Sciatic nerve (tissue), 2 donors: ENCODE data around the gene RPAP3. TPM values are rescaled to one million over a fixed set of nuclear protein-coding genes. Genes with fewer than 3 reads are reported as not detected.
A peak's percentile ranks its signal among the peaks of the same experiment; 100 is the strongest.
"Not testable (repeated sequence)": the region's sequence is repeated elsewhere in the genome, so short reads cannot be mapped to it uniquely, and the experiment has no call there.

ENCODE experiments used
- ATAC-seq: fragments of 200-7000 bp; cut with Tn5 transposase; one replicate; pipeline ENCODE4 v1.9.1; 2020; ENCODE audit warnings: mild to moderate bottlenecking, moderate library complexity
- DNase-seq: peaks from one replicate; pipeline ENCODE4 v3.0.0-alpha.2; 2020; ENCODE audit warnings: low spot score
- intact Hi-C: fragments of 100-400 bp; cut with DNase I; formaldehyde crosslinking; loops from one replicate; pipeline ENCODE4 v1.14.2; 2022
- total RNA-seq: library from RNA; stranded (reverse); fragmentation: NEBNext Ultra II Directional; extraction: Animal tissue kit (Norgen Biotek cat#: 25700); gene quantifications from one replicate; pipeline ENCODE4 v1.2.1, GENCODE V29; 2021
- donor health status: DM: no; HTN: no; CAD: no.
- donor health status: DM: no; HTN: no; CAD: no.

RPAP3 gene
- total RNA-seq, 1 donor from 2014 or later, result 25.8 TPM

DNA sequence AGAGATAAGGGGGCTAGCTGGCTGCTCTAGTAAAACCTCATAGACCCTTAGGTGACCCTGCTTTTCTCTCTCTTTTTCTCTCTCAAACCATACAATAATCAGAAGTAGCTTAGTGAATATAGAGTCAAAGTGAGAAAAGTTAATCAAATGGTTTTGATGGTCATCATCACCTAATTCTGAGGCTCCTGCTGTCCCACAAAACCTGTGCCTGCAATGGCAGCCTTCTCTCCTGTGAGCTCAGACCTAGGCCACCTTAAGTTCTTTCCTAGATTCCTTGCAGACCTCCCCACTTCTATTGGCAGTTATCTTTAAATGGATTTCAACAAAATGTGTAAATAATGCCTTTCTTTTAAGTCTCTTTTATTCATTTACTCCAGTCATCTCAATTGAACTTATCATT is 1.5 kb upstream of the RPAP3 start:
- intact Hi-C loops, result no loop called here
- ATAC-seq, result no peak
- DNase-seq, result no peak

DNA sequence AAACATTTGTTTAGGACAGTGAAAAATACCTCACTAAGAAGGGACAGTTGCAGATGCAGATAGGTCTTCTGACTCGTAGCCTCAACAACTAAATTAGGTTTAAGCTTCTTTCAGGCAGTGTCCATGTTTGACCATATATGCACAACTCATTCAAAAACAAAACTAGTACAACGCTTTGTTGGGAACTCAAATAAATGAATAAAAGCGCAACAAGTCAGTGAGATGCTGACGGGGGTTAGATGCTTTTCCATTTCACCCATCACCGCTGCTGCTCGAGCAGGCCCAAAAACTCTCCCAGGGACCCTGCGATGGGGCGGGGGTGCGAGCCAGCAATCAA is 633 bp downstream of the RPAP3 start:
- no peak for DNase-seq
- intact Hi-C loops, result no loop called here
- ATAC-seq, result no peak

DNA sequence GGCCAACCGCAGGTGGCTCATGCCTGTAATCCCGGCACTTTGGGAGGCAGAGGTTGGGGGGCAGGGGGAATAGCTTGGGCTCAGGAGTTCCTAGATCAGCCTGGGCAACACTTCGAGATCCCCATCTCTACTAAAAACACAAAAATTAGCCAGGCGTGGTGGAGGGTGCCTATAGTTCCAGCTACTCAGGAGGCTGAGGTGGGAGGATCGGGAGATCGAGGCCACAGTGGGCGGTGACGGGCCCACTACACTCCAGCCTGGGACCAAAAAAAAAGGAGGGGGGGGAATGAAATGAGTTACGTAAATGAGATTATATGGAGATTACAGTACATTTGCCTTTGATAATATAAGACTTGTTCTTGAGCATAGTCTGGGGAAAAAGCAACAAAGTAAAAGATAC is 1.1 kb downstream of the RPAP3 start:
- ATAC-seq (no peak), DNase-seq (no peak)
- intact Hi-C loops, result no loop called here

DNA sequence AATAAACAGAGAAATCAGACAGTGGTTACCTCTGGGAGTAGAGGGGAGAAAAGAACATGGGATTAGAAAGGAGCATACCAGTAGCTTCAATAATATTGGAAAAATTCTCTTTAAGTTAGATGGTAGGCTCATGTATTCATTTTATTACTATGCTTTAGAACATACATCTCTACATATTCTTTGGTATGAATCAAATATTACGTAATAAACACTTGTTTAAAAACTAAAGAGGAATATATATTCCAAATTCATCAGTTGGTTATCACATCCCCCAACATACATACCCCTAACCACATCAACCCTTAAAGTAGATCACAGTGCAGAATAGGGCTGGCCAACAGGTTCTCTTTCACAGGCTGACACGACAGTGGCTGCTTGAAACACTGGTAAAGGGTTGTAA is 5.6 kb downstream of the RPAP3 start:
- ATAC-seq (no peak), DNase-seq (no peak)
- intact Hi-C loops, result no loop called here

DNA sequence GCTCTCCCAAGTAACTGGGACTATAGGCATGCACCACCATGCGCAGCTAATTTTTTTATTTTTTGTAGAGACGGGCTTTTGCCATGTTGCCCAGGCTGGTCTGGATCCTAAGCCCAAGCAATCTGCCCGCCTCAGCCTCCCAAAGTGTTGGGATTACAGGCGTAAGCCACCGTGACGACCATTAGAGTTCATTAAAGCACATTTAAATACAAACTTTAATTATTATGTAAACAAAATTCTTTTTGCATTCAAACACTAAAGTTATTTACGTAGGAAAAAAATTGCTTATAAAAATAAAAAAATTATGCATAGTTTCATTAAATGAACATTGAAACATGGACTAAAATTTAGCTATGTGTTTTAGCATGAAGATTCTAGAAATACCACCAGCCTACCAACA is 7.2 kb downstream of the RPAP3 start:
- DNase-seq, result no peak
- intact Hi-C loops, result no loop called here
- no peak for ATAC-seq

DNA sequence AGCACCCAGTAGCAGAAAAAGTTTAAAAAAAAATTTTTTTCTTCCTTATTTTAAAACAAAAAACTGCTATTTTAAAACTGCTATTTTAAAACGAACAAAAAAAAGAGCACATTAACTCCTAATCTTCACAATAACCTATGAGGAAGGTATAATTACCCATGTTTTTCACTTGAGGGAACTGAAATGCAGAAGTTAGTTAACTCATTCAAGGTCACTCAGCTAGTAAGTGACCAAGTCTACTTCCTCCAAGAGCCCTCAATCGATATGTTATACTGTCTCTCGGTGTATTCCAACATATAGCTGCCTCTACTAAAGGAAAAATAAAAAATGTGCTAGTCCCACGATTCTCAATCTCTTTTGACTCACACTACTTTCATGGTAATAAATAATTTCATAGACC is 7.8 kb downstream of the RPAP3 start:
- intact Hi-C loops, result no loop called here
- DNase-seq, result no peak
- ATAC-seq, result no peak

DNA sequence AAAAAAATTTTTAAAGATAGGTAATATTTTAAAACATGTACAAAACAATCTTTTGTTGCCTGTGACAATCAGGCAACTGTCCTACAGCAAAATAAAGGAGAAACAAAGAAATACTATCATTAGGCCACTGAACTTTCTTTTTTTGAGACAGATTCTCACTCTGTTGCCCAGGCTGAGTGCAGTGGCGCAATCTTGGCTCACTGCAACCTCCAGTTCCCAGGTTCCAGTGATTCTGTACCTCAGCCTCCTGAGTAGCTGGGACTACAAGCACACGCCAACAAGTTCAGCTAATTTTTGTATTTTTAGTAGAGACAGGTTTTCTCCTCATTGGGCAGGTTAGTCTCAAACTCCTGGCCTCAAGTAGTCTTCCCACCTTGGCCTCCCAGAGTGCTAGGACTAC is 16.6 kb downstream of the RPAP3 start:
- intact Hi-C loops, result no loop called here
- ATAC-seq (no peak), DNase-seq (no peak)

DNA sequence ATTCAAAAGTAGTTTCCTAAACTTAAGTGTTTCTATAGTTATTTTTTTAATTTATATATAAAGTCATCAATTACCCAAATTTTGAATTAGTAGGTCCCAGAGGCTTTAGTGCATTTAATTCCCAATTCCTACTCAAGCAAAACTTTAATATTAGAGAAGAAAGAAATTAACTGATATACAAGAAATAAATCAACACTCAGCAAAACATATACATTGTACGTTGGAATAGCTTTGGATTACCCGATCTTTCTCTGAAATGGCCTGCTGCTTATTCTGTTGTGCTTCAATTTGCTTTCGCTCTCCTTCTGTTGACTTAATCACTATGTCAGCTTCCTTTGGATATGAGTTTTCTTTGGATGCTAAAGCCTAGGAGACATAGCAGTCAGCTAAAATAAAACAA is 18.2 kb downstream of the RPAP3 start:
- no peak for ATAC-seq
- intact Hi-C loops, result no loop called here
- DNase-seq, result no peak

DNA sequence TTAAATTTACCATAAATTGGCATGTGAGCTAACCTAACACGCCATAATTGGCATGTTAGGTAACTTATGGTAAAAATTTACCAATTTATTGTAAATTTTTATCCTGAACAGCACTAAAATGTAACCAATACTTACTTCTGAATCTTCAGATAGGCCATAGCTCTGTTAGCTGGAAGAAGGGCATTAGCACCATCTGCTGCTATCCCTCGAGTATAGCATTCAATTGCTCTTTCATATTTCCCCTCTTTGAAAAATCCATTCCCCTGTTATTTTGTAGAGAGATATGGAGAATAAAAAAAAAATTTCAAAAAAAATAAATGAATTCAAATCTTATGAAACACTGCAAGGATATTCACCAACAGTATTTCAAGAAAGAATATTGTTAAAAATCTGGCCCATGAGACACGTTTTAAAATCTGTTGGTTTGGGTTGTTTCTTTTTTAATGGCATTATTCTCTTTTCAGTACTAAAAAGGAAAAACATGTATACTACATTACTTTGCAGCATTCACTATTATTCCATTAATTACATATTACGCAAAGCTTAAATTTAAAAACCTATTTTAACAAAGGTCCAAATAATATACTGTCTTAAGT is 19.1 kb downstream of the RPAP3 start:
- peak; percentile 48 for ATAC-seq
- no peak for DNase-seq
- intact Hi-C loops, result no loop called here

DNA sequence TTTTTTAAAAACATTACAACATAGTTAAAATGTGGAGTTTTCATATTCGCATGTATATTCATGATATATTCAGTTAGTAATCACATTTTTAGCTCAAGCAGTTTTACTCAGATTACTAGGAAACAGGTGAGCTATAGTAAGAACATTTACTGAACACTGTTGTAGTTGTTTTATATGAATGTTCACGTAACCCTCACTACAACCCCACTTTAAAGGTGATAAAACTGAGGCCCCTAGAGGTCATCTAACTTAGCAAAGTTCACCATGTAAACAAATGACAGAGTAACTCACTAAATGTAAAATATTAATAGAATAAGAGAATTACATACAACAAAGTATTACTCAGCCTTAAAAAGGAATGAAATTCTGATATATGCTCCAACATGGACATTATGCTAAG is 26.0 kb downstream of the RPAP3 start:
- ATAC-seq (no peak), DNase-seq (no peak)
- intact Hi-C loops, result no loop called here

DNA sequence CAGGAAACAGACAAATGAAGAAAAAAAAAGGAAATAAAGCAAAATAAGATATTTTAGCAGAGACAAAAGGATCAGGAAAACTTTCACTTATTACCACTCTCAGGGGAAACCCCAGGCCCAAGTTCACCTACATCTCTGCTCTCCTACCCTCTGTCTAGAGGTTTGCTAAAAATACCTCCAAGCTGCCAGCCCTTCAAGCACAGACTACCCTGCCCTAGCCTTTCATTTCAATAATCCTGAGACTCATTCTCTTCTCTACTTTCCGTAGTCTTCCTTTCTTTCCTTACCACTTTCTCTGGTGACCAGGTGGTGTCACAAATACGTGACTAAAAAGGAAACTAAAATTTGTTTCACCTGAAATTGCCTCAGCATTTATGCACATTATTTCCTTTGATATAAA is 33.8 kb downstream of the RPAP3 start:
- intact Hi-C loops, result no loop called here
- DNase-seq (no peak), ATAC-seq (no peak)

DNA sequence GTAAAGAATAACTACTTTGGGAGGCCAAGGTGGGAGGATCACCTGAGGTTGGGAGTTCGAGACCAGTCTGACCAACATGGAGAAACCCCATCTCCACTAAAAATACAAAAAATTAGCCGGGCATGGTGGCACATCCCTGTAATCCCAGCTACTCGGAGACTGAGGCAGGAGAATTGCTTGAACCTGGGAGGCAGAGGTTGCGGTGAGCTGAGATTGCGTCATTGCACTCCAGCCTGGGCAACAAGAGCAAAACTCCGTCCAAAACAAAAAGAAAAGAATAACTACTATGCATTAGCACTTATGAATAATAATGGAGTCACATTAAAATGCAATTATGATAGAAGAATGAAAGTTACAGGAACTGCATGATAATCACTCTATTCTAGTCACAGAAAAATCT is 37.9 kb downstream of the RPAP3 start:
- DNase-seq, intact Hi-C loops, ATAC-seq: not testable (repeated sequence)

DNA sequence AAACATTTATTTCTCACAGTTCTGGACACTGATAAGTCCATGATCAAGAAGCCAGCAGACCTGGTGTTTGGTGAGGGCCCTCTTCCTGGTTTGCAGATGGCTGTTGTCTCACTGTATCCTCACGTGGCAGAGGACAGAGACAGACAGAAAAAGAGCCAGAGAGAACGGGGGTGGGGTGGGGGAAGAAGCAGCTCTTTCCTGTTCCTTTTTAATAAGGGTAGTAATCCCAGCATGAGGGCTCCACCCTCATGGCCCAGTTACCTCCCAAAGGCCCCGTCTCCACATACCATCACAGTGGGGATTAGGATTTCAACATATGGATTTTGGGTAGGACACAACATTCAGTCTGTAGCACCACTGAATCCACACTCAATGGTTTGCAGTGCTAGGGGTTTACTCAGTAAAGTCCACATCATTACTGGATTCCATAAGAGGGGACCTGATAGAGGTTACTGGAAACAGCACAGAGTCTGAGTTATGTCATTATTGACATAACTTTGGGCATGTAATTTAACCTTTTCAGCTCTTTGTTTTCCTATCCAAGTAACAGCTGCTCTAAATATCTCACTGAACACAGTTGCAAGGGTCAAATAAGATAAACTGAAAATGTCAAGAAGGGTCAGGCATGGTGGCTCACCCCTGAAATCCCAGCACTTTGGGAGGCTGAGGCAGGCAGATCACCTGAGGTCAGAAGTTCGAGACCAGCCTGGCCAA is 53.2 kb downstream of the RPAP3 start:
- peak; percentile 36 for ATAC-seq
- DNase-seq, result peak; percentile 51
- intact Hi-C loops, result no loop called here

DNA sequence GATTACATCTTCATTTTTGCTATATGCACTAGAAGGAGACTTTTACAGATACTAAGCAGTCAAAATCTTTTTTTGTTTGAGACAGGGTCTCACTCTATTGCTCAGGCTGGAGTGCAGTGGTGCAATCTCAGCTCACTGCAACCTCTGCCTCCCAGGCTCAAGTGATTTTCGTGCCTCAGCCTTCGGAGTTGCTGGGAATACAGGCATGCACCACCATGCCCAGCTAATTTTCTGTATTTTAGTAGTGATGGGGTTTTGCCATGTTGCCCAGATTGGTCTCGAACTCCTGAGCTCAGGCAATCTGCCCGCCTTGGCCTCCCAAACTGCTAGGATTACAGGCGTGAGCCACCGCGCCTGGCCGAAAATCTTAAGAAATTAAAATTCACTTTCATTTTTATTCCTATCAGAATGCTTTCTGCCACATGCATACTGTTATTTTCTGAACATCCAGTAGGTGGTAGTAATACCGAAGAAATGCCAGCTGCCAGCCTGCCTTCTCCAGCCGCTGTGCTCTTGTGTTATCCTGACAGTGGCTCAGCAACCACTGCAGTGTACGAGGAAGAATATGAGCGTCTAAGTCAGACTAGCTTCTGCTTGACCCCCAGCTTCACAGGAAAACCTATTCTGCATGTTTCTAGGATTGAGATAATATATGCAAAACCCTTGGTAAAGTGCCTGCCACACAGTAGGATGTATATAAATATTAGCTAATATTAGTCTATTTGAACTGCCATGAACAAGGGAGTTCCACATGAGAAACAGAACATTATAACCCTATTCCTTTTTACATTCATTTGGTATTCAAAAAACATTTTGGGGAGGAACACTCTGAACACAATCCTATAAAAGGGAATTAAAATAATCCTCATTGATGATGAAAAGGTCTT is 54.2 kb downstream of the RPAP3 start:
- intact Hi-C loops, result no loop called here
- DNase-seq (peak; percentile 64), ATAC-seq (peak; percentile 87)

DNA sequence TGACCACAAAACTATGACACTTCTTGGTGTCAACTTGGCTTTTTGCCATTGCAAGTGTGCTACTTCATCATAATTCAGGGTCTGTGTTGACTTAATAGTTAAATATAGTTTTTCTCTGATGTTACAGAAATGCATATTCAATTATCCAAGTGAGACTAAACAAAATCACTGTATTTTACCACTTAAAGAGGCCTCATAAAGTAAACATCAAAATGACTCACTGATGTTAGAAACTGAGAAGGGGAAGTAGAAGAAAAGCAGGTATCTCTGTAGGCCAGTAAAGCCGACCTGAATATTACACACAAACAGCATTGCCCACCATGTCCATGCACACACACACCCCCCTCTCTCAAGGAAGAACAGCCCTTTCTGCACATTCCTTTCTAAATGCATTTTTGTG is 55.4 kb downstream of the RPAP3 start:
- ATAC-seq, result no peak
- intact Hi-C loops, result no loop called here

DNA sequence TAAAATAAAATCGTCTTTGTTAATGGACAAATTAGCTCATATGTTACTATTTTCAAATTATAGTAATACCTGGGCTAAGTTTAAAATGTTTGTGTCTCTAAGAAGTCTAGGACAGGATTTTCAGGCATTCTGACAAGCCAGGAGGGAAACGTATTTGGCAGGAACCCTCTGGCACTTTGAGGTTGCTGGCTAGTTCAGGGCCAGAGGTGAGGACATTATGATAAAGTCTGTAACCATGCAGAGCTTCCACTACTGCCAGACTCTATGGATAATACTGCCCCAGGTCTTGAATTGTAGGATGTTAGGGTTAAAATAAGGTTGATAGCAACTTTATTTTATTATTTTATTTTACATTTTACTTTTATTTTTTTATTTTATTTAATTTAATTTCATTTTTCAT is 56.4 kb downstream of the RPAP3 start:
- intact Hi-C loops, result no loop called here
- ATAC-seq, result no peak
- DNase-seq, result no peak

More for the DNA sequence above, 55.4 kb downstream of the RPAP3 start:
- DNase-seq, result no peak

DNA sequence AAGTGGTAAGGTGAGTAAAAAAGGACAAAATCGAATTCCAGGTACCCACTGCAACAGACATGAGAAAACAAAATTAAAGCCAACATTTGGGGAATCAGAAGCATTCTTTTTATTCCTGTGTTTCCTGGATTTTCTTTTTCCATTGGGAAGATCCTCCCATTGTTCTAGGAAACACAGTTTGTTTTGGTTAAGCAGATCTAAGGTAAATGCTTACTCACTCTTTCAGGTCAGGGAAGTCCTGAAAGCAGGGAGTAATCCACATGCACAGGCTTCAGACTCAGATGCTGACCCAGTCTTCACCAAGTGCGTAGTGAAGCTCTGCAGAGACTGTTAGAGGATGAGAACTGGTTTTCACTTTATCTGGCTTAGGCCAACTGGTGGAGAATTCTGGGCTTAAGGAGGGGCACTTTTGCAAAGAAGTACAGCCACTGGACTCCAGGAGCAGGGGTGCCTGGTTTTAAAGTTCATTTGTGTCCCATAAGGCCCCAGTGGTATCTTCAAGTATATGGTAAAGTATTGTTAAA is 57.7 kb downstream of the RPAP3 start:
- ATAC-seq, result no peak
- intact Hi-C loops, result no loop called here
- DNase-seq, result no peak

DNA sequence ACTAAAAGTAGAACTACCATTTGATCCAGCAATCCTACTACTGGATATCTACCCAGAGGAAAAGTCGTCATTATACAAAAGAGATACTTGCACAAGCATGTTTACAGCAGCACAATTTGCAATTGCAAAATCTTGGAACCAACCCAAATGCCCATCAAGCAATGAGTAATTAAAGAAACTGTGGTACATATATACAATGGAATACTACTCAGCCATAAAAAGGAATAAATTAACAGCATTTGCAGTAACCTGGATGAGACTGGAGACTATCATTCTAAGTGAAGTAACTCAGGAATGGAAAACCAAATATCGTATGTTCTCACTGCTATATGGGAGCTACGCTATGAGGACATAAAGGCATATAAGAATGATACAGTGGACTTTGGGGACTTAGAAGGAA is 63.5 kb downstream of the RPAP3 start:
- intact Hi-C loops, ATAC-seq: not testable (repeated sequence)

DNA sequence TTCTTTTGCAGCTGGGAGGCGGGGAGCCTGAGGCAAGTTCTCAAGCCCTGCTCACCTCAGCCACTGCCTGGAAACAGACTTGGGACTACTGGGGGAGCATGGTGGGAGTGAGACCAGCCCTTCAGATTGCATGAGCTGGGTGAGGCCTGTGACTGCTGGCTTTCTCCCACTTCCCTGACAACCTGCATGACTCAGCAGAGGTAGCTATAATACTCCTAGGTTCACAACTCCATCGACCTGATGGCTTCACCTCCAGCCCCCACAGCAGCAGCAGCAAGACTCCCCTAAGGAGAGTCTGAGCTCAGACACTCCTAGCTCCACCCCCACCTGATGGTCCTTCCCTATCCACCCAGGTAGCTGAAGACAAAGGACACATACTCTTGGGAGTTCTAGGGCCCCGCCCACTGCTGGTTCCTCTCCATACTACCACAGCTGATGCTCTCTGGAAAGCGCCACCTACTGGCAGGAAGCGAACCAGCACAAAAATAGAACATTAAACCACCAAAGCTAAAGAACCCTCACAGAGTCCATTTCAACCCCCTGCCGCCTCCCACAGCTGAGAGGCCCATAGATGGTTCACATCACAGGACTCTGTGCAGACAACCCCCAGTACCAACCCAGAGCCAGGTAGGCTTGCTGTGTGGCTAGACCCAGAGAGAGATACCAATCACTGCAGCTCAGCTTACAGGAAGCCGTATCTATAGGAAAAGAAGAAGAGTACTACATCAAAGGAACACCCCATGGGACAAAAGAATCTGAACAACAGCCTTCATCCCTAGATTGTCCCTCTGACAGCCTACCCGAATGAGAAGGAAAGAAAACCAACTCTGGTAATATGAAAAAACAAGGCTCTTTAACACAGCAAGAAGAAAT is 68.7 kb downstream of the RPAP3 start:
- intact Hi-C loops, result no loop called here
- ATAC-seq (no peak), DNase-seq (no peak)

More for the DNA sequence above, 63.5 kb downstream of the RPAP3 start:
- not testable (repeated sequence) for DNase-seq
